Measurements from ENCODE around the gene ANP32A.
"Not testable (repeated sequence)": the region's sequence is repeated elsewhere in the genome, so short reads cannot be mapped to it uniquely, and the experiment has no call there.

DNA sequence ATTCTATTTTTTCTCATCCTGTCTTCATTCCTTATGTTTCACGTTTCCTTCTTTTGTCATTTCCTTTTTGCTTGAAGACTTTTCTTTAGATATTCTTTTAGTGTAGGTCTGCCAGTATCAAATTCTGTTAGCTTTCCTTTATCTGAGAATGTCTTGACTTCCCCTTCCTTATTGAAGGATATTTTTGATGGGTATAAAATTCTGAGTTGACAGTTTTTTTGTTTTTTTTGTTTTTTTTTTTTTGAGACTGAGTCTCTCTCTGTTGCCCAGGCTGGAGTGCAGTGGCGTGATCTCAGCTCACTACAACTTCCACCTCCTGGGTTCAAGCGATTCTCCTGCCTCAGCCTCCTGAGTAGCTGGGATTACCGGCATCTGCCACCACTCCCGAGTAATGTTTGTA, 36.7 kb upstream of the ANP32A start:
- TF ChIP-seq, protein P1, sequence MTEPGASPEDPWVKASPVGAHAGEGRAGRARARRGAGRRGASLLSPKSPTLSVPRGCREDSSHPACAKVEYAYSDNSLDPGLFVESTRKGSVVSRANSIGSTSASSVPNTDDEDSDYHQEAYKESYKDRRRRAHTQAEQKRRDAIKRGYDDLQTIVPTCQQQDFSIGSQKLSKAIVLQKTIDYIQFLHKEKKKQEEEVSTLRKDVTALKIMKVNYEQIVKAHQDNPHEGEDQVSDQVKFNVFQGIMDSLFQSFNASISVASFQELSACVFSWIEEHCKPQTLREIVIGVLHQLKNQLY (CRISPR knock-in tag; IDR thresholded peaks at IDR 0.05), result not testable (repeated sequence)
- TF ChIP-seq ELF4 (CRISPR knock-in tag; IDR thresholded peaks at IDR 0.05; ENCODE audit: low read depth); ETV6 (CRISPR knock-in tag; IDR thresholded peaks at IDR 0.05); ZNF423 (CRISPR knock-in tag; IDR thresholded peaks at IDR 0.05); CREM (CRISPR knock-in tag; IDR thresholded peaks at IDR 0.05); TP53 (CRISPR knock-in tag; IDR thresholded peaks at IDR 0.05): not testable (repeated sequence)
